GM12878 (cell line): ENCODE data around the gene LENG1.

Experiments
- CTCF ChIP-seq, 3 experiments: IDR thresholded peaks in 2 of 3; conservative IDR thresholded peaks in 1 of 3; 2 replicates each; pipeline ENCODE4 v1.5.1; 2011; ENCODE audit warnings: low read depth in 3 of 3, low read length in 3 of 3, mild to moderate bottlenecking in 3 of 3, control low read depth in 2 of 3, moderate library complexity in 2 of 3, inconsistent platforms in 1 of 3, mixed read lengths in 1 of 3; ENCODE audit not compliant: control insufficient read depth in 2 of 3, insufficient read depth in 1 of 3; ENCODE audit errors: extremely low read depth in 1 of 3
- HCFC1 ChIP-seq: fragments of 150-350 bp; IDR thresholded peaks from 2 replicates; pipeline ENCODE4 v1.6.1; 2014; ENCODE audit warnings: low read length
- POLR2AphosphoS5 ChIP-seq: IDR thresholded peaks from 2 replicates; pipeline ENCODE4 v1.6.1; 2011; ENCODE audit warnings: mild to moderate bottlenecking, low read length, inconsistent platforms

DNA sequence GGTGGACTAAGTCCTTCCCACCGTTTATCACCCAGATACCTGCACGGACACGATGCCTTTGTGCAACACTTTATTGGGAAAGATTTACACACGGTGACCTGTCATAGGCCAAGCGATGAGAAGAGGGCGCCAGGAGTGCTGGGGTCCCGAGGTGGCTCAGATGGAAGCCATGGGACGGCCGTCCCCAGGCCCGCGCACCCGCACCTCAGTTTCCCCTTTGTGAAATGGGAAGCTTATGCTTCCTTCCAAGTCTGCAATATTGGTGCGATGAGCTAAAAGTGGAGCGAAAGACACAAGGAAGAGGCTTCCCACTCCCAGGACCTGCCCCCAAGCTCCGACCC lies 13.8 kb upstream of the LENG1 start:
- TF ChIP-seq POLR2AphosphoS5 (no peak), CTCF (IDR thresholded peaks at IDR 0.05 in 2 of 3, conservative IDR thresholded peaks at IDR 0.05 in 1 of 3; ENCODE audit: control insufficient read depth in 2 of 3, extremely low read depth in 1 of 3, insufficient read depth in 1 of 3, low read depth in 3 of 3, low read length in 3 of 3) (no peak), HCFC1 (no peak)
